HepG2 (cell line): ENCODE data around the gene PNO1.

Source experiments
- CREM ChIP-seq, 2 experiments: sonication (generic) in 1 of 2; formaldehyde crosslinking in 1 of 2; IDR thresholded peaks; 2 replicates each; pipeline versions ENCODE4 v1.4.0 to v1.6.1; 2016 to 2020; ENCODE audit warnings: antibody characterized with exemption in 1 of 2, mild to moderate bottlenecking in 1 of 2, missing genetic modification reagents in 1 of 2
- EZH2 ChIP-seq: conservative IDR thresholded peaks from 2 replicates; pipeline ENCODE4 v1.6.1; 2012; ENCODE audit warnings: mild to moderate bottlenecking, low read depth, low read length, moderate library complexity
- GABPA ChIP-seq, 2 experiments: IDR thresholded peaks; 2 replicates each; pipeline ENCODE4 v1.6.1; 2011 to 2016; ENCODE audit warnings: low read depth in 2 of 2, low read length in 1 of 2, missing biosample characterization in 1 of 2, missing genetic modification characterization in 1 of 2
- GFI1 ChIP-seq: sonication (generic); formaldehyde crosslinking; IDR thresholded peaks from 2 replicates; pipeline ENCODE4 v1.5.0; 2020; ENCODE audit warnings: missing genetic modification reagents, mild to moderate bottlenecking, borderline replicate concordance
- KLF6 ChIP-seq: IDR thresholded peaks from 2 replicates; pipeline ENCODE4 v1.8.0; 2016; ENCODE audit warnings: missing biosample characterization, missing genetic modification reagents
- MXI1 ChIP-seq: IDR thresholded peaks from 3 replicates; pipeline ENCODE4 v1.6.1; 2012; ENCODE audit warnings: low read depth, low read length, inconsistent platforms, borderline replicate concordance
- SUZ12 ChIP-seq: fragments of 150-350 bp; IDR thresholded peaks from 2 replicates; pipeline ENCODE4 v1.6.1; 2014; ENCODE audit warnings: low read depth, low read length
- TAF1 ChIP-seq: sonication (generic); formaldehyde crosslinking; IDR thresholded peaks from 2 replicates; pipeline ENCODE4 v1.4.0; 2020; ENCODE audit warnings: missing genetic modification reagents
- ZNF569 ChIP-seq: sonication (generic); formaldehyde crosslinking; IDR thresholded peaks from 2 replicates; pipeline ENCODE4 v1.5.0; 2020; ENCODE audit warnings: mild to moderate bottlenecking, missing genetic modification reagents, moderate library complexity, borderline replicate concordance
- ZXDC ChIP-seq: sonication (generic); formaldehyde crosslinking; IDR thresholded peaks from 2 replicates; pipeline ENCODE4 v1.5.0; 2020; ENCODE audit warnings: mild to moderate bottlenecking, missing genetic modification reagents
- TF ChIP-seq, protein P1 (sequence below), 2 experiments: sonication (generic) in 1 of 2; formaldehyde crosslinking in 1 of 2; IDR thresholded peaks; 2 replicates each; pipeline versions ENCODE4 v1.4.0 to v1.6.1; 2018 to 2020; ENCODE audit warnings: missing genetic modification reagents in 2 of 2, borderline replicate concordance in 1 of 2, low read depth in 1 of 2, mild to moderate bottlenecking in 1 of 2, missing biosample characterization in 1 of 2

DNA sequence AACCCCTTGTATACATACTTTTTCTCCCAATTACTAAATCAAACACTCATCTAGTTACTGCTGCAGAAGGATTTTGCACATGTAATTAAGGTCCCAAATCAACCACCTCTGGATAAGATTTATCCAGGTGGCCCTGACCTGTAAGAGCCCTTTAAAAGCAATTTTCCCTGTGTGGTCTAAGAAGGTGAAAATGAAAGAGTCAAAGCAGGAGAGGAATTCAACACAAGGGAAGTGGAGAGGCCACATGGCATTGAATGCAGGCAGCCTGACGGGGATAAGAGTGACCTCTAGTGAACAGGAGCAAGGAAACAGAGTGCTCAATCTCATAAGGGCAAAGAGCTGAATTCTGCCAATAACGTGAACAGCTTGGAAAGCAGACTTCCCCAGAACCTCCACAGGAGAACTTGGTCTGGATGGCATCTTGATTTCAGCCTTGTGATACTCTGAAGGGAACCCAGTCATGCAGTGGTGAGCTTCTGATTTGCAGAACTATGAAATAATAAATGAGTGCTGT is 67.5 kb downstream of the PNO1 start:
- TF ChIP-seq SUZ12 (no peak), GFI1 (CRISPR knock-in tag) (no peak), TAF1 (CRISPR knock-in tag) (no peak), CREM (IDR thresholded peaks at IDR 0.05) (no peak), CREM (CRISPR knock-in tag; IDR thresholded peaks at IDR 0.05) (no peak), ZXDC (no peak), ZNF569 (CRISPR knock-in tag) (no peak), KLF6 (CRISPR knock-in tag) (no peak), GABPA (IDR thresholded peaks at IDR 0.05; ENCODE audit: low read depth, low read length) (no peak), GABPA (CRISPR knock-in tag; IDR thresholded peaks at IDR 0.05; ENCODE audit: low read depth) (no peak), MXI1 (peak; percentile 41; the same call in 1 of the 3 replicates), EZH2 (no peak)
- TF ChIP-seq, protein P1, sequence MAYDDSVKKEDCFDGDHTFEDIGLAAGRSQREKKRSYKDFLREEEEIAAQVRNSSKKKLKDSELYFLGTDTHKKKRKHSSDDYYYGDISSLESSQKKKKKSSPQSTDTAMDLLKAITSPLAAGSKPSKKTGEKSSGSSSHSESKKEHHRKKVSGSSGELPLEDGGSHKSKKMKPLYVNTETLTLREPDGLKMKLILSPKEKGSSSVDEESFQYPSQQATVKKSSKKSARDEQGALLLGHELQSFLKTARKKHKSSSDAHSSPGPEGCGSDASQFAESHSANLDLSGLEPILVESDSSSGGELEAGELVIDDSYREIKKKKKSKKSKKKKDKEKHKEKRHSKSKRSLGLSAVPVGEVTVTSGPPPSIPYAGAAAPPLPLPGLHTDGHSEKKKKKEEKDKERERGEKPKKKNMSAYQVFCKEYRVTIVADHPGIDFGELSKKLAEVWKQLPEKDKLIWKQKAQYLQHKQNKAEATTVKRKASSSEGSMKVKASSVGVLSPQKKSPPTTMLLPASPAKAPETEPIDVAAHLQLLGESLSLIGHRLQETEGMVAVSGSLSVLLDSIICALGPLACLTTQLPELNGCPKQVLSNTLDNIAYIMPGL (CRISPR knock-in tag; IDR thresholded peaks at IDR 0.05; ENCODE audit: borderline replicate concordance in 1 of 2, low read depth in 1 of 2): peak in 1 of 2 experiments; percentile 78; a peak in 2 of 4 replicates
